ENCODE results near the gene RETN.

RETN gene, protein sequence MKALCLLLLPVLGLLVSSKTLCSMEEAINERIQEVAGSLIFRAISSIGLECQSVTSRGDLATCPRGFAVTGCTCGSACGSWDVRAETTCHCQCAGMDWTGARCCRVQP

DNA sequence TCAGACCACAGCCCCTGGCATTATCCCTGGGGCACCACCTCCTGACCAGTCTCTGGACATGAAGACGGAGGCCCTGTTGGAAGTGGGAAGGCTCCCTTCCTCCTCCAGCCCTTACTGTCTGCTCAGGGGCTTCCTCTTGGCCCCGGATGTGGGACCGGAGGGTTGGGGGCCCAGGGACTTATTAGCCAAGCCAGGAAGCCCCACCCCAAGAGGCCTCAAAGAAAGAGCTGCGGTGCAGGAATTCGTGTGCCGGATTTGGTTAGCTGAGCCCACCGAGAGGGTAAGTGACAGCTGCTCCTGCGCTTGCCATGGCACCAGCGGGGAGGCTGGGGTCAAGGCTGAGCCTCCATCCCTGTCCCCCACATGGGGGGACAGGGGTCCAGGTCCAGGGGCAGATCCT lies at the start of gene RETN:
TSS of gene RETN (plus strand) at position 208 of the 400 bp plus-strand sequence. CDS start 278 bp downstream, outside the sequence.
- no peak for DNase-seq (ENCODE audit: extremely low read depth in 1 of 2, low read depth in 1 of 2)

DNA sequence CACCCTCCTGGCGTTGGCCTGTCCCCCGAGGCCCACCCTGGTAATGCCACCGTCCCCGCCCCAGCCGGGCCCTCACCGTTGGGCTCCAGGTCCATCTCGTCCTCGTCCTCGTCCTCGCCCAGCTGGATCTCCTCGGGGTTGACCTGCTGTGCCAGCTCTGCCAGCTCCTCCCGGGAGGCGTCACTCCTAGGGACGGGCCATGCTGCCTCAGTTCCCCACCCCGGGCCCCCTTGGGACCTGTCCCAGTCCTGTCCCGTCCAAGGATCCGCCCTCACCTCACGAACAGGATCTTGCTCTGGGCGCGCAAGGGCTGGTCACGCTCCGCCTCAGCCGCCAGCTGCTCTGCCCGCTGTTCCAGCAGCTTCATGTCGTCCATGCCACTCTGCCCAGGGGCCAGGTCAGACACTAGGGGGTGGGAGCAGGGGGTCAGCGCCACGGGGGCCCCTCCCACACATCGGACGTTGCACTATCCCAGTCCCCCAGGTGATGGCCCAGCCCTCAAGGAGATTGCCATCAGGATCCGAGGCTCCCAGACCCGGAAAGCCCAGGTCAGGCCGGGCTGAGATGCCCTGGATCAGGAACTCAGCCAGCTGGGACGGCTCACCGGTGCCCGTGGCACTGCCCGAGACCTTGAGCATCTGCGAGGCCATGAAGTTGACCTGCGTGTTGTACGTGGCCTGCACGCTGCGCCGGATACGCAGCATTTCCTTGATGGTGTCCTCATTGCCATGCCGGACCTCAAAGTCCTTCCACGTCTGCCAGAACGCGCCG lies 49.0 kb upstream of the RETN start:
- no peak for DNase-seq (ENCODE audit: extremely low read depth in 1 of 2, low read depth in 1 of 2)

DNA sequence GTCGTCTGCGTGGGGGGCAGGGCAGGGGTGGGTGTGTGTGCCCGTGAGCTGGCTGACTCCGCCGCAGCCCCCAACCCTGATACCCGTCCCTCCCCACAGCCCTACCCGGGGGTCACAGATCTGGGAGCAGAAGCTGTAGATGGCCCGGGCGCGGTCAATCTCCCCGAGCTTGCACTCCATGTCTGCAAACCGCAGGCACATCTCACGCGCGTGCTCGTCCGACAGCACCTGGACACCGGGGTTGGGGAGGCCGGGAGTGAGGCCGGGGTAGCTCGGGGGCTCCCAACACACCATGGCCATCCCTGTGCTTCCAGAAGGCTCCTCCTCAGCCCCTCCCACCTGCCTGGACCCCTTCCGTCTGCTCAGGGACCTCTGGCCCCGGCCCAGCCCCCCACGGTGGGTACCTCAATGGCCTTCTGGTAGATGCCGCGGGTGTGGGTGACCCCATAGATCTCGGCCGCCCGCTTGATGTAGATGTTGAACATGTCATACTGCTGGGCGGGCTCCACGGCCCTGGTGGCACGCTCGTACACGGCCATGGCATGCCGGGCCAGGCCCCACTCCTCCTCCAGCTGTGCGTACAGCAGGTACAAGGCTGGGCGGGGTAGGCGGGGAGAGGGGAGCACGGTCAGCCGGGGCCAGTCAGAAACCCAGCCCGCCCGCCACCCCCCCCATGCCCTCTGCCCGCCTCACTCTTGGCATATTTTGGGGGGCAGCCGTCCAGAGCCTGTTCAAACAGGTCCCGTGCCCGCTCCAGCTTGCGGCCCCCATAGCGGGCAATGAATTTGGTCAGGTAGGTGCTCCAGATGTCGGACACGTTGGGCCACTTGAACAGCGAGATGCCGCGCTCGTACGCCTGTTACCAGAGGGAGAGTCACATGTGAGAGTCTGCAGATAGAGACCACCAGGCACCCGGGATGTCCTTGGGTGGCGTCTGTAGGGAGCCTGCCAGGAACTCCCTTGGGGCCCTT lies 48.1 kb upstream of the RETN start:
- no peak for DNase-seq (ENCODE audit: extremely low read depth in 1 of 2, low read depth in 1 of 2)

DNA sequence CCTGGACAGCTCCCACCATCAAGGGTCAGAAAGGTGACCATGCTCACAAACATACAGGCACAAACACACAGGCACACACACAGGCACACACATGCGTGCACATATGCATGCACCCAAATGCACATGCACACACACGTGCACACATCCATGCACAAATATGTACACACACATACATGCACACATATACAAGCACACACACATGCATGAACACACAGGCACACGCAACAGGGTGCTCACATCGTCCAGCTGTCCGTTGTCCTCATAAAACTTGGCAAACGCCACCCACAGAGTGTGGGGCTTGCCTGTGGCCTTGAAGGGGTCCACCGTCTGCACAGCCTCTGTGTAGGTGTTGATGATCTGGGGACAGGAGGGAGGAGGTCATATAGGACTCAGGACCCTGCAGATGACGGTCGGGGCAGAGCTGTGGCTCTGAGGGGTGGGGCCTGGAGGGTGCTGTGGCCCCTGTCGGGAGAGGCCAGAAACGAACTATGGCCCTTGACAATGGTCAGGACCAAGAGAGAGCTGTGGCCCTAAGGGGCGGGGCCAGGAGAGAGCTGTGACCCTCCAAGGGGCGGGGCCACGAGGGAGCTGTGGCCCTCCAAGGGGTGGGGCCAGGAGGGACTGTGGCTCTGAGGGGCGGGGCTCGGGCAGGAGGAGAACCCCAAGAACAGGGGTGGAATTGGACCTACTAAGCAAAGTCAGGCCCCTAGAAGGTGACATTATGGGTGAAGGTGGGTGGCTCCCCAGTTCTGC lies 45.7 kb upstream of the RETN start:
- DNase-seq (ENCODE audit: extremely low read depth in 1 of 2, low read depth in 1 of 2), result no peak

DNA sequence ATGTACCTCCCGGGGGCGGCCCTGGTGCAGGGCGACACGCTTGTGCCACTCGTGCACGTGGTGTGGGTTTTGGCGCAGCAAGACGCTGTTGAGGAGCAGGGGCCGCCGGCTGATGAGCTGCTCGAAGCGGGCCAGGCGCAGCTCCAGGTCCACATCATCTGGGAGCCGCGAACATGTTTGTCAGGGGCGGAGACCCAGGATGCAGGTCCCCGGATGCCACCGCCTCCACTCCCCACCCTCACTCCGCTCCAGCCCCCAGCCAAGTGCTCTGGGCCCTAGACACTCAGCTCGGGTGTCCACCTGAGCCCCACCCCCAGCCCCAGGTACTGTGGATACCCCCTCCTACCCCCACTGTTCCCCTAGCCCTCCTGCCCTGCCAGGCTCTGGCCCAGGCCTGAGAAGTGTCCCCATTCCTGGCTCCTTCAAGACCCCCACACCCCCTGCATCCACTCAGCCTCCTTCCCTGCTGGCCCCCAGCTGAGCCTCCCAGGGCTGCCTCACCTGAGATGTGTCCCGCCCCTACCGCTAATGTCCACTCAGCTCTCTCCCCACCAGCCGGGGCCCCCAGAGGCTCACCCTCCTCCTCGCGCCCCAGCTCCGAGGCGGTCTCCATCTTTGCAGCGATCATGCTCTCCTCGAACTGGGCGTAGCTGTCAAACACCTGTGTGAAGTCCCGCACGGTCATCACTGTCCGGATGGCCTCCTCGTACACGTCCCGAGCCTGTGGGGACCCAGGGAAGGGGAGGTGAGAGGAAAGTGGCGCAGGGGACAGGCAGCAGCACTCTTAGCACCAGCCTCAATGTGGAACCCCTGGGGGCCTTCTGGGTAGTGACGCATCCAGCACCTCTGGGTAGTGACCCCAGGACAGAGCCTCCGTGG lies 44.9 kb upstream of the RETN start:
- no peak for DNase-seq (ENCODE audit: extremely low read depth in 1 of 2, low read depth in 1 of 2)

DNA sequence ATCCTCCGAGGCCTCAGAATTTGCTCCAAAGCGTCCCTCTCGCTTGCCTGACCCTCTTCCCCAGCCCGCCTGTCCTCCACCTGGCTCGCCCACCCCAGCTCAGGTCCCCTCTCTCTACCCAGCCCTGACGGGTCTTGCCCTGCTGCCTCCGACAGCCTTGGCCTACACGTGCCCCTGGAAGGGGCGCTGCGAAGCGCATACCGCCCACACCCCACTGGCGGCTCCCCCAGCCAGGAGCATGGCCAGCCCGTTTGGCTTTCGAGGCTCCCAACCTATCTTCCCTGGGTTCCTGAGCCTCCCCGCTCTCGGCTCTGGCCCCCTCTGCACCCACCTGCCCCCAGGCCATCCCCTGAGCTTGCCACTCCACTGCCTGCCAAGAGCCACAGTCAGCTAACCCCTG lies 44.0 kb upstream of the RETN start:
- DNase-seq (ENCODE audit: extremely low read depth in 1 of 2, low read depth in 1 of 2), result no peak

DNA sequence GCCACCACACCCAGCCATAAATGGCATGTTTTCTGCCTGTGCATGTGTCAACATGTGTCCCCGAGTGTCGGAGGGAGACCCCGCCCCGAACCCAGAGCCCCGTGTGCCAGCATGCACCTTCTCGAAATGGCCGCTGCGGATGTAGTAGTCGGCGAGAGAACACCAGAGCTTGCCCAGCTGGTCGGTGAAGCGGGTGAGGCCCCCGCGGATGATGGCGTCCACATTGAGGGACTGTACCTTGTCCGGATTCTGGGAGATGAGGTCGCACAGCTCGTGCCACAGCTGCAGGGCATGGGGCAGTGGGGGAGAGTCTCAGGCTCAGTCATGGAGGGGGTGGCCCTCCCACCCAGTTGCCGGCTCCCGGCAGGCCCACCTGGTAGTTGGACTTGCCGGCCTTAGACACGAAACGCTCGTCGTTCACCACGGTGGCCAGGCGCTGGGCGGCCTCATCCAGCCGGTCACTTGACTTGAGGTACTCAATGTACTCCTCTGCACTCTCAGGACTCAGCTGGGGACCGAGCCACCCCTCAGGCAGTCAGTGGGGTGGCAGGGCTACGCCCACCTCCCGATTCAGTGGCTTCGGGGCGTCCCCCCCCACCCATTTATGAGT lies 43.0 kb upstream of the RETN start:
- no peak for DNase-seq (ENCODE audit: extremely low read depth in 1 of 2, low read depth in 1 of 2)

DNA sequence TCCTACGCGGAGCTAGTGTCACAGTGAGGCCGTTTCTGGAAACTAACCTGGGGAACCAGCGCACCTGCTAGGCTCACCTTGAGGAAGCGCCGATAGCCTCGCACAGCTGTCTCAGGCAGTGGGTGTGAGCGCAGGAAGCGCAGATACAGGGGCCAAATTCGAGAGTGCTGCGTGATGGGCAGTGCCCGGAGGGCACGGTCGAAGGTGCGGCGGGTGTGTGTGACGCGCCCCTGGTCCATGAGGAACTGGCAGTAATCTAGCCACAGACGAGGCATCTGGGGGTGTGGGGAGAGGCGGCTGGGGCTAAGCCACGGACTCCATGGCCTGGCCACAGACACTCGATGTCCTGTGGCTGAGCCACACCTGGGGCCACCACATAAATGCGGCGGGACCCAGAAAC lies 41.7 kb upstream of the RETN start:
- DNase-seq (ENCODE audit: extremely low read depth in 1 of 2, low read depth in 1 of 2), result no peak

DNA sequence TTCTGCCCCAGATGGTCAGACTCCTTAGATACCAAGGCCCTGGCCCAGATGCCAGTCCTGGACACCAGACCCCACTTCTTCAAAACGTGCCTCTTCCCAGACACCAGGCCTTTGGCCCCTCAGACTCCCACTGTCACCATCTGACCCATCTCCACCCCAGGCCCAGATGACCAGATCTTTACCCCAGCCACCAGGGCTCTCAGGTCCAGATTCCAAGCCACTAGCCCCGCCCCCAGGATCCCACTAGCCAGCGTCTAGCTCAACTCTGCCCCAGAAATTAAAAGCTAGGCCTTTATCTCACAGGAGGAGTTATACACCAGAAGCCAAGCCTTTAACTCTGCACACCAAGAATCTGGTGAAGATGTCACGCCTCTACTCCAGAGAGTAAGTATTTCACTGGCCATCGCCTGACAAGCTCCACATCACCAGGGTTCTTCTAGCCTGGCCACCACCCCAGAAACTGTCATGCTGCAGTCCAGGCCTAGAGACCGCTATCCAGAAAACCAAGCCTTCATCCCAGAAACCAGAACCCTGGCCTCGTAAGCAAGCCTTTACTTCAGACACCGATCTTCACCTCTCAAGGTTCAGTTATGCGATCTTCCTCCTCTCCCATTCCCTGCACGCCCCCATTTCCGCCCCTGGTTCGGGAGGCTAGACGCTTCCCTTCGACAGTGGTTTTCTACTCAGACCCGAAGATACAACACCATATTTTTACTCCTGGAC lies 40.1 kb upstream of the RETN start:
- no peak for DNase-seq (ENCODE audit: extremely low read depth in 1 of 2, low read depth in 1 of 2)

DNA sequence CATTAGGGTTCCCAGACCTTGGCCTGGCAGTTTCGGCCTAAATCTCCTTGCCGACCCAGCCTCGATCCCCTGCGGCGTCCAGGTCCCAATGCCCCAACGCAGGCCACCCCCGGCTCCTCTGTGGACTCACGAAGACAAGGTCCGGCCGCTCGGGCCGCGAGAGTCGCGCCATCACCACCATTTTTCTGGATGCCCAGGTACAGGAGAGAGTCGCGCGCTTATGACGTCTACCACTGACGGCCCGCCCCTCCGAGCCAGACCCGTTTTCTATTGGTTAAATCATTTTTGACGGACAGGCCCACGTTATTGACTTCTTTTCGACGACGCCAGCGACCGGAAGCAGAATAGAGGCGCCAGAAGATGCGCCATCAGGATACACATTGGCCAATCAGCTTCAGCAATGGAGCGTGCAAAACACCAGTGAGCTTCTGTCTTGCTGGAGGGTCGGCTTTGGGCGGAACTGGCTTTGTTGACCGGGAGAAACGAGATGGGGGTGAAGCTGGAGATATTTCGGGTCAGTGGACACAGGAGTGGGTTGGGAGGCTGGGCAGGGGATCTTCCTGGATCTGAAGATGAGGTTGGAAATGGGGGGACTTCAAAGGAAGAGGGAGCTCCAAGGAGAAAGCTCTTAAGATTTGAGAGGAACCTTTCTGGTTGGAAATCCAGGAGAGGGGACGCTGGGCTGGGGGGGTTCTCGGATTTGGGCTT lies 39.3 kb upstream of the RETN start, which contains the start of the genes PET100 and XAB2:
TSS of gene PET100 (plus strand) at position 447 of the 708 bp plus-strand sequence. CDS start at position 488, 41 bp downstream.
TSS of gene XAB2 (minus strand) at position 199 of the 708 bp plus-strand sequence. CDS start at position 181, 18 bp downstream.
- DNase-seq (ENCODE audit: extremely low read depth in 1 of 2, low read depth in 1 of 2), result peak; percentile 87 to 89

DNA sequence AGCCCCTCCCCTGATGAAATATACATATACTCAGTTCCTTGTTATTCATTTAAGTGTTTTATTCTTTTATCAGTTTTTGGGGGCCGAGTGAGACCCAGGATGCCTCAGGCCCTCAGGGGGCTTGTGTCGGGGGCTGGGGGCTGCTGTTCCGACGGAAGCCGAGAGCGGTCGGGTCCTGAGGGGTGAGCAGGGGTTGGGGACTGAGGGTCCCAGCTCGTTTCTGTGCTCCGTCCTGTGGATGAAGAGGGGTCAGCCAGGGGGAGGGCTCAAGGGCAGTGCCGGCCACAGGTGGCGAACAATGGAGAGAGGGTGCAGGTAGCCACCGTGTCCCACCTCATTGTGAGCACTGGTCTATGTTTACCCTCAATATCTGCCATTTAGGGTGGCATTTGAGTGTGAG lies 37.3 kb upstream of the RETN start:
- no peak for DNase-seq (ENCODE audit: extremely low read depth in 1 of 2, low read depth in 1 of 2)

DNA sequence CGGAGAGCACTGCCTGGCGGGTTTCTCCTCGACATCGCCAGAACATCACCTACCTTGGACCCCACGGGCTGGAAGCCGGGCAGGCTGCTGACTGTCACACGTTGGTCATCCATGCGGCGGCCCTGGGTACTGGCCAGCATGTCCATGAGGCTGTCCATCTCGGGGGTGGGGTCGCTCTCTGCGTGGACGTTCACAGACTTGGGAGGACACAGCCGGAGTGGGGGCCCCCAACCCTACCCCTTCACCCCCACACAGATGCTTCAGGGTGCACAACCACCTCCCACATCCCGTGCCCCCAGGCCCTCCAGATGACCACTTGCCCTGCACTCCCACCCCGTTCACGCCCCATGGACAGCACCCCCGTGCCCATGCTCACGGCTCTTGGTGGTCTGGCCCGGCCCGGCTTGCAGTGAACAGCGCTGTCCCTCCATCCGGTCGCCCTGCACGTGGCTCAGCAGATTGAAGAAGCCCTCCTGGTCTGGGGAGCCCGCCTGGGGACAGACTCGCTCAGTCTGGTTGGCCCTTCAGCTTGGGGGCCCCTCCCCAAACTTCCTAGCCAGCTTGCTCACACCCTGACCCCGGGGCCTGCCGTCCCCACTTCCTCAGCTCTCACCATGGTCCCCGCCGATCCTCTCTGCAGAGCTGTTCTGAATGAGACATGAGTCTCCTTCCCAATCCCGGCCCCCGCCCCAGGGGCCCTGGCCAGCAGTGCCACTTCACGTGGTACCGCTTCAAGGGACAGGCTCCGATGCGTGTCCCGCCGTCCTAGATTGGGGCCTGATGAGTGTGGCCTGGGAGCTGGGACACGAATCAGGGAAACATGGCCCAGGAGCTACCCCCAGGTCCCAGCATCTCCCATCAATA lies 36.3 kb upstream of the RETN start:
- no peak for DNase-seq (ENCODE audit: extremely low read depth in 1 of 2, low read depth in 1 of 2)

DNA sequence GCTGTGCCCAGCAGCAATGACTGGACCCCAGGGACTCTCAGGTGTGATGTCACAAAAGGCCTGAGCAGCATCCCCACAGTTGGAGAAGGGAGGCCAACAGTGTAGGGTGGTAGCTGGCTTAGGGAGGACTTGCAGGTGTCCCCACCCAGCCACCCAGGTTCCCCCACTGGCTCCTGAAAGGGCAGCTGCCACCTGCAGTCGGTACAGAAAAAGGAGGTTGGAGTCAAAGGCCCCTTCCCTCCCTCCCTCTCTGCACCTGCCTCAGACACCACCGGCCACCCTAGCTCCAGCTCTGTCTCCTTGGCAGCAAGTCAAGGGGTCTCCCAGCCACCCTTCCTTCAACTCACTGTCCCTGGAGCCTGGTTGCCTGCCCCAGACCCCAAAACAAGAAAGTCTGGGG lies 35.2 kb upstream of the RETN start, which contains the start of gene PCP2:
TSS of gene PCP2 (minus strand) at position 22 of the 400 bp plus-strand sequence. CDS start 262 bp downstream, outside the sequence.
- no peak for DNase-seq (ENCODE audit: extremely low read depth in 1 of 2, low read depth in 1 of 2)

DNA sequence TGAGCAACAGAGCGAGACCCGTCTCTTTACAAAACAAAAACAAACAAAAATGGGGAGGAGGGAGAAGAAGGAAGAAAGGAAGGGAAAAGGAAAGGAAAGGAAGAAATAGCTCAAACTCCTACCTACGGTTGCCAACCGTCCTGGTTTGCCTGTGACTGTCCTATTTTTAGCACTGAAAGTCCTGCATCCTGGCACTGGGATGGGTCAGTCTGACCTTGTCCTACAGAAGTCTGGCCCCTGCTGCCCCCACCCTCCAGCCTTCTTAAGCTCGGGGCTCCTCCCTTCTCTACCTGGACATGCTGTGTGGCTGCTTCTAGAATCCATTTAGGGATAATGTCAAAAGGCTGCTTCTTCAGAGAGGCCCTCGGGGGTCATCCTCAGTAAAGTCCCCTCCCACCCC lies 33.2 kb upstream of the RETN start:
- DNase-seq (ENCODE audit: extremely low read depth in 1 of 2, low read depth in 1 of 2), result no peak

DNA sequence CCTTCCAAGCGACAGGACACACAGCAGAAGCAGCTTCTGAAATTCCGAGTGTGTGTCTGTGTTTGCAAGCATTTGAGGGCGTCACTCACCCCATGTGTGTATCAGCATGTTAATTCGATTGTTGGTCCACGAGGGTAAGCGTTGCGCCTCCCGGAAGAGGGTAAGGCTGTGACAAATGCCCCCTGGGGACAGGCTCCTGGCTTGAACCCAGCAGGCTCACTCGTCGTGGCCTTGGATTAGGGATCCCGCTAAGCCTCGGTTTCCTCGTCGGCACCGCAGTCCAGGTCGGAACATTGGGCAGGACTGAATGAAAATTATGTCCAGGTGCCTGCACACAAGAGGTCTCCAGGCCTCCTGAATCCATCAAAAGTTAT lies 32.5 kb upstream of the RETN start:
- no peak for DNase-seq (ENCODE audit: extremely low read depth in 1 of 2, low read depth in 1 of 2)

DNA sequence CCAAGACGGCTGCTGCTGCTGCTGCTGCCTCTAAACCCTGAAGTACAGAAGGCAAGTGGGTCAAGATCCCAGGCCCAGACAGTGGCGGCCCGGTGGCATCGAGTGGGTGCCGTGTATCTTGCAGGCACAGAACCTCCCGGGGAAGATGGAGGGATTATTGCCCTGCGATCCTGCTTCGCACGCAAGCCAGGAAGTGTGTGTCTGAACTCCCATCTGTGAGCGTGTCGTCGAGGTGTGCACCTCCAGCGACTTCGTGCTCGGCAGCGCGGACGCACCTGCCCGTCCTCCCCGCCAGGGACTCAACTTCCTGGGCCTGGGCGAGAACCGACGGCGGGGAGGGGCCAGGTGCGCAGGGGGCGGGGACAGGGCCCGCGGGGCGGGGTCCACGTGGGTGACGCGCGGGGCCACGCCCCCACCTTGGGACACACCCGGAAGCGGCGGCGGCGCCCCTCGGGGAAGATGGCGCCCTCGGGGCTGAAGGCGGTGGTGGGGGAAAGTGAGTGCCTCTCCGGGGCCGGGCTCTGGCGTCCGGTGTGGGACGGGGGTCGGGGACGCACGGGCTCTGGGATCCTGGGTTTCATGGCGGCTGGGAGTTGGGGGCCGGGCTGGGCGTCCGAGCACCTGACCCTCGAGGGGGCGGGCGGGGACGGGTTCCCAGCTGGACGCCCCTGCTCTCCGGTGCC lies 32.0 kb upstream of the RETN start, which contains the start of gene STXBP2:
TSS of gene STXBP2 (plus strand) at position 420 of the 683 bp plus-strand sequence. CDS start at position 460, 40 bp downstream.
- peak; percentile 77 to 93 for DNase-seq (ENCODE audit: extremely low read depth in 1 of 2, low read depth in 1 of 2)
